ELR (cell line): ENCODE results near the gene TMEM175.
"Not testable (repeated sequence)": the region's sequence is repeated elsewhere in the genome, so short reads cannot be mapped to it uniquely, and the experiment has no call there.

Experiments used
- DNase-seq: peaks from one replicate; pipeline ENCODE4 v3.0.0-alpha.2; 2015; ENCODE audit warnings: low read depth

TMEM175 gene

DNA sequence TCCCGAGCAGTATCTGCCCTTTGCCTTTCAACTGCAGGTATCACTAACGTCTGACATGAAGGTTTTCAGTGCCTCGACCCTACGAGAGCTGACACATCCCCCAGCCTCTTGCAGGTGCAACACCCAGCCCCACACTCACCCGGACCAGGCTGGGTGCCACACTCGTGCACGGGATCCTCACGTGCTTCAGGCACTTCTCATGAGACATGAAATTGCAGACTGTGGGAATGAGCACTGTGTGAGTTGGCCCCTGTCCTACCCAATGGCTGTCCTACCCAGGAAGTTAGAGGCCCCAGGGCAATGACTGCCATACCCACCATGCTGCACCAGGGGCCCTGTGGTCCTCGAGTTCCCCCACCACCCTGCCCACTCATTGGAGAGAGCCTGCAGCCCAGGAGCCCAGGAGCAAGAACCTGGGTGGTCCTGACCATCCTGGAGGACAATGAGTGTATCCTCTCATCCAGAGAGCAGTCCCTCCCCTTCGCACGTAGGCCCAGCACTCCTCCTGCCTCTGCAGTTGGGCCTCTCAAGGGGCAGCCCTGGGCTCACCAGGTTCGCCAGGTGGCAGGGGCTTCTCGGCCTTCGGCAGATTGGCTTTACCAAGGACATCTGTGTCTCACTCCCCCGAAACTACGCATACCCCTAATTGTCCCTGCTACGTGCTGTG lies 38.7 kb downstream of the TMEM175 start:
- DNase-seq, result peak; percentile 53

DNA sequence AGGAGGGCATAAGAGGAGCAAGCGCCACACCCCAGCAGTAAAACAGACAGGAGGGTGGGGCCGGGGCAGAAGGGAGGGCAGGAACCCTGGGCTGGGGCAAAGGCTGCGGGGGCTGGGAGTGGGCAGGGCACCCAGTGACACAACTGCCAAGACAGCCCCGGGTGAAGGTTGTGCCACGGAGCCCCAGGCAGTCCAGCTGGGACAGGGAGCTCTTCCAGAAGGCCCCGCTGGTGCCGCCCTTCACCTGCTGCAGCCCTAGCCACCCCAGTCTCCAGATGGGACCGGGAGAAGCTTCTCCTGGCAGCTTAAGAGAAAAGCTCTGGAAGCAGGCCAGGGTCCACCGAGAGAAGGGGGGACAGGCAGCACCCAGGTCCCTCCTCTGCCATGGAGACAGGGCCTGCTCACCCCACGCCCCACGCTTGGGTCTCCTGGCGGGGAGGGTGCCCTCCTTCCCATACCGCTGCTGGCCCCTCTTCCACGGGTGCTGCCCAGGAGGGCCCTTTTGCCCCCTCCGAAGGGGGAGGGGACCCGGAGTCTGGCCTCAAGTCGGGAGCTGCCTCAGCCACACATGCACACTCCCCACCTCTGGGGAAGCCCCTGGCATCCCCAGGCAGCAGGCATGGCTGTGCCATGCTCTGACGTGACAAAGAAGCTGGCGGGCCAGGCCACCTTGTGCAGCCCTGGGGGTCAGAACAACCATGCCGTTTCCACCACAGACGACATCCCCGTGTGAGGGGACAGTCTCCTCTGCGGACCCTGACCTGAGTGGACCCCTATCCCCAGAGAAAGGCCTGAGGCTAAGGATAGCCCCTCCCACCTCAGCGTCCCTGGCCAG lies 39.6 kb downstream of the TMEM175 start:
- no peak for DNase-seq

GRCh38 chr4:972651-973424 lies 40.6 kb downstream of the TMEM175 start:
- peak; percentile 39 for DNase-seq

GRCh38 chr4:973431-974397 lies 41.5 kb downstream of the TMEM175 start, which contains the start of gene DGKQ:
Gene DGKQ, minus strand, starts transcription at chr4:973569. Its CDS starts 87 bp downstream, at chr4:973482.
- peak; percentile 77 for DNase-seq

- no peak for DNase-seq
Measured at GRCh38 chr4:974668-975067, 42.4 kb downstream of the TMEM175 start.

- DNase-seq, result not testable (repeated sequence)
Measured at GRCh38 chr4:976016-976415, 43.8 kb downstream of the TMEM175 start.

- peak; percentile 41 for DNase-seq
Measured at GRCh38 chr4:978957-979701, 46.9 kb downstream of the TMEM175 start.

- DNase-seq, result no peak
Measured at GRCh38 chr4:982291-982690, 50.0 kb downstream of the TMEM175 start.

GRCh38 chr4:982814-983213 lies 50.6 kb downstream of the TMEM175 start:
- no peak for DNase-seq

GRCh38 chr4:984336-985054 lies 52.2 kb downstream of the TMEM175 start:
- no peak for DNase-seq

DNA sequence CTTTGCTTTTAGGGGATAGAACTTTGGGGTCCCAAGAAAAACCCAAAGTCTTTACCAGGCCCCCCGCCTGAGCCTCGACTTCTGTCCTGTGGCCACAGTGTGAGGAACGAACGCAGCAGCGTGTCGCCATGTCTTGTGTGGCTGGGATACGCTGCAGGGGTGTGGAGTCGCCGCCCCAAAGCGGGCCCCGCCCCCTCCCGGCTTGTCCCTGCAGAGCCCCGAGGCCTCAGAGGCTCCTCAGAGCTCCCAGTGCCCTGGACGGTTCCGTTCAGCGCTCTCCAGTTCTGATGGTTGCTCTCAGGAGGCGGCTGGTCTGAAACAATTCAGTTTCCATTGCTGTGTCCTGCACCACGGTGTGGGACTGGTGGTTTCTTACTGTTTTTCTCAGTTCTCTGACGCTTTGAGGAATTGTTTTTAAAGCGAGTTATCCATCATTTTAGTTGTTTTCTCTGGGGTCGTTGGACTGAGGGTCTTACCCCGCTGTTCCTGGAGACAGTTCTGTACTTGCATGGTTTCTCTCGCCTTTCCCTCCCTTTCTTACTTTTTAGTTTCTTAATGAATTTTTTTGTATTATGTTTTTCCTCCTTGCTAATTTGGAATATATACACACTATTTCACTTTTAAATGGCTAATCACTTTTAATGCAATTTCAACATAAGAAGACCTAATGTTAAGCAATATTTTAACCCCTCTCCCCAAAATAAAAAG lies 53.0 kb downstream of the TMEM175 start:
- peak; percentile 54 for DNase-seq

GRCh38 chr4:986428-986878 lies 54.2 kb downstream of the TMEM175 start:
- DNase-seq, result no peak

DNA sequence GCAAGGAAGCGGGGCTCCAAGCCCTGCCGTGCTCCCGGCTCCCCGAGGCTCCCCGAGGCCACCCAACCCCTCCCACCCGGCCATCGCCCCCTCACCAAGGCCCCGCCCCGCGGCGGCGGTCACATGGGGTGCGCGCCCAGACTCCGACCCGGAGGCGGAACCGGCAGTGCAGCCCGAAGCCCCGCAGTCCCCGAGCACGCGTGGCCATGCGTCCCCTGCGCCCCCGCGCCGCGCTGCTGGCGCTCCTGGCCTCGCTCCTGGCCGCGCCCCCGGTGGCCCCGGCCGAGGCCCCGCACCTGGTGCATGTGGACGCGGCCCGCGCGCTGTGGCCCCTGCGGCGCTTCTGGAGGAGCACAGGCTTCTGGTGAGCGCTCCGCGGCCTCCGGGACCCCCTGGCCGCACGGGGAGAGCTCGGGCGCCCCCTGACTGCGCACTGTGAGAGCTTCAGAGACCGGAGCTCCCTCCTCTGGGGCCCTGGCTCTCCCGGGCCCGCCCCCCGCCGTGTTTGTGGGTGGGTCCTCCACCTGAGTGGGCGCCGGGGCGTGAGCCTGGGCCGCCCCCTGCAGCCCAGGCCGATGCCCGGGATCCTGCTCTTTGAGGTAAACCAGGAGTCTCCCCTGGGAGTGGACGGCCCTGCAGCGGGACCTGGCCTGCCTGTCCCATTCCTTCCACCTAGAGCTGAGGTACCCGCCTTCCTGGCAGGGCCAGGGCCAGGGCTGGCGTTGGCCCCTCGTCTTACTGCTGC lies 54.8 kb downstream of the TMEM175 start, which contains the start of gene IDUA:
Gene IDUA (plus strand): TSS at position 166 of the 745 bp plus-strand sequence. CDS start 41 bp downstream, at position 207.
- DNase-seq, result peak; percentile 82

DNA sequence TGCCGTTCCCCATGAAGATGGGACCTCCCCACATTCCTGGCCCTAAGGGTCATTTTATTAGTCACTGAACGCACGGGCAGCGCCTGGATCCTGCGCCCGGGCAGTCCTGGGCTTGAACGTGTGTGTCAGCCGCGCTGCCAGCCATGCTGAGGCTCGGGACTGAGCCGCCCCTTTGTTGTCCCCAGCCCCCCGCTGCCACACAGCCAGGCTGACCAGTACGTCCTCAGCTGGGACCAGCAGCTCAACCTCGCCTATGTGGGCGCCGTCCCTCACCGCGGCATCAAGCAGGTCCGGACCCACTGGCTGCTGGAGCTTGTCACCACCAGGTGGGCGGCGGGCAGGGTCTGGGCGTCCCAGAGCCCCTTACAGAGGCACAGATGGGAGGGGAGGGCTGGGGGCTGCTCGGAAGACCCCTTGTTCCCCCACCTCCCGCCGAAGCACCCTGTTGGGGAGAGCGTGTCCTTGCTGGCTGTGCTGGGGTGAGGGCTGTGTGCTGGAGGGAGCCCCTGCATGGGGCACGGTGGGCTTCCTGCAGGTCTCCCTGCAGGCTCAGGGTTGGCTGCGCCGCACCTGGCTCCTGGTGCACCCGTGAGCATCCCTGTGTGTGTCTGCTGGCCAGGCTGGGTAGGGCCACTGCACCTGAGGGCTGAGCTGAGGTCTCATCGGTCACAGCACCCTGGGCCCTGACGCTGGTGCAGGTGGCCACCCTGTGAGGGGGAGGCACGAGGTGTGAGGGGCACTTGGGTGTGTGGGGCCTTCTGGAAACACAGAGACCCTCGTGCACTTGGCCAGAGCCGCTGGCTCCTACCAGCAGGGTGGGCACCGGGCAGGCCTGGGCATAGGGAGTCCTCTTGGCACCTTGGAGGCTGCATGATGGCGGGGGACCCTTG lies 55.6 kb downstream of the TMEM175 start:
- DNase-seq, result peak; percentile 90

DNA sequence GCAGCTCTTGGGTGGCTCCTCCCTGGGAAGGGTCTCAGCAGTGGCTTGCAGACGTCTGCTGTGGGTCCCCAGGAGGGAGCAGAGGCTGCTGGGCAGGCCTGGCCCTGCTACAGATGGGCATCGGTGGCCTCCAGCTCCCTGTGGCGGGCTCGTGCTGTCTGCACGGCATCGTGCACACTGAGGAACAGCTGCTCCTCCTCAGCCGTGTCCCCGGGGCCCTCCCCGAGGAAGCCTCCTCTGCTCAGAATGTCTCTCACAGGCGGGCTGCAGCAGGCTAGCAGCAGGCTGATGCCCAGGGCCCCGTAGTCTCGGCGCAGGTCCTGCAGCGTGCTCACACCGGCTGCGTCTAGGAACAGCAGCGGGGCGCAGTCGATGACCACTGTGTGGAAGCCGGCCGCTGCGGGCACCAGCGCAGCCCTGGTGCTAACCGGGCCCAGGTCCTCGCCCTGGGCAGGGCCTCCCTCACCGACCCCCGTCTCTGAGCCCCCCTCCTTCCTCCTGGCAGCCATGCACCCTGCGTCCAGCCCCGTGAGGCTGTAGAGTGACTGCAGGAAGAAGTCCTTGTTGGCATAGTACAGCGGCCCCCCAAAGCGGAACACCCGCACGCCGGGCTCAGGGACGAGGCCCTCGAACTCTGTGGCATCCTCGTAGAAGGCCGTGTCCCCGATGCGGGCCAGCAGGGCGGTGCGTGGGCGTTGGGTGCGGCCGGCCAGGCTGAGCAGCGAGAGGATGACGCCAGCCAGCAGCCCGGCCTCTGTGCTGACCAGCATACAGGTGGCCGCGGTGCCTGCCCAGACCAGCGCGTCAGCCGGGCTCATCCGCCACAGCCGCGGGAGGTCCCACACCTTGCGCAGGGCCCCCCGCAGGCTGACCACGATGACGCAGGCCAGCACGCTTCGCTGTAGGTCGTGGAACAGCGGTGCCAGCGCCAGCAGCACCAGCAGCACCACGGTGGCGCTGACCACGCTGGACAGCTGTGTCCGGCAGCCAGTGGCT lies 56.8 kb downstream of the TMEM175 start:
- no peak for DNase-seq
